Liver (tissue), 9 donors: ENCODE measurements around the gene CHAD. TPM values are rescaled to one million over a fixed set of nuclear protein-coding genes. Genes with fewer than 3 reads are reported as not detected.
A peak's percentile ranks its signal among the peaks of the same experiment; 100 is the strongest.

ENCODE experiments used
- DNase-seq: peaks from one replicate; pipeline ENCODE4 v3.0.0-alpha.2; 2017; ENCODE audit warnings: low spot score
- H3K27ac ChIP-seq, 2 donors: one replicate each; pipeline ENCODE4 v1.7.0; 2013; ENCODE audit warnings: inconsistent platforms in 2 of 2, low read length in 2 of 2, control low read depth in 1 of 2, low read depth in 1 of 2, mild to moderate bottlenecking in 1 of 2
- H3K27me3 ChIP-seq, 4 donors: one replicate each; pipeline versions ENCODE4 v1.6.1 to v1.7.0; 2013; ENCODE audit warnings: low read length in 3 of 4, inconsistent platforms in 1 of 4, mild to moderate bottlenecking in 1 of 4, moderate library complexity in 1 of 4; ENCODE audit not compliant: control insufficient read depth in 4 of 4, insufficient read depth in 4 of 4
- H3K36me3 ChIP-seq, 4 donors: one replicate each; pipeline versions ENCODE4 v1.6.1 to v1.7.0; 2013; ENCODE audit warnings: low read length in 3 of 4, mild to moderate bottlenecking in 3 of 4, low read depth in 1 of 4, moderate library complexity in 1 of 4; ENCODE audit not compliant: control insufficient read depth in 4 of 4, insufficient read depth in 3 of 4
- H3K4me1 ChIP-seq, 4 donors: one replicate each; pipeline versions ENCODE4 v1.6.1 to v1.7.0; 2013; ENCODE audit warnings: low read length in 3 of 4, mild to moderate bottlenecking in 3 of 4, moderate library complexity in 1 of 4; ENCODE audit not compliant: control insufficient read depth in 4 of 4, insufficient read depth in 4 of 4
- H3K4me3 ChIP-seq, 3 donors: one replicate each; pipeline versions ENCODE4 v1.6.1 to v1.7.0; 2013; ENCODE audit warnings: low read length in 3 of 3, control low read depth in 1 of 3, low read depth in 1 of 3, mild to moderate bottlenecking in 1 of 3
- H3K9ac ChIP-seq, 2 donors: one replicate each; pipeline ENCODE4 v1.7.0; 2013; ENCODE audit warnings: low read length in 2 of 2, mild to moderate bottlenecking in 2 of 2, moderate library complexity in 2 of 2, control low read depth in 1 of 2, low read depth in 1 of 2
- H3K9me3 ChIP-seq, 4 donors: one replicate each; pipeline versions ENCODE4 v1.6.1 to v1.7.0; 2013; ENCODE audit warnings: low read length in 3 of 4; ENCODE audit not compliant: control insufficient read depth in 4 of 4
- FOXA2 ChIP-seq: IDR thresholded peaks from 2 replicates; pipeline ENCODE4 v1.6.1; 2016; ENCODE audit warnings: antibody characterized with exemption
- GABPA ChIP-seq, 2 donors: IDR thresholded peaks in 1 of 2; conservative IDR thresholded peaks in 1 of 2; 2 replicates each; pipeline ENCODE4 v1.6.1; 2016; ENCODE audit warnings: antibody characterized with exemption in 2 of 2, mild to moderate bottlenecking in 1 of 2, moderate library complexity in 1 of 2
- HNF4A ChIP-seq, 2 donors: conservative IDR thresholded peaks; 2 replicates each; pipeline ENCODE4 v1.6.1; 2016; ENCODE audit warnings: antibody characterized with exemption in 2 of 2, mild to moderate bottlenecking in 2 of 2
- JUND ChIP-seq, 2 donors: IDR thresholded peaks; 2 replicates each; pipeline ENCODE4 v1.6.1; 2016; ENCODE audit warnings: antibody characterized with exemption in 2 of 2
- RAD21 ChIP-seq, 2 donors: IDR thresholded peaks; 2 replicates each; pipeline ENCODE4 v1.6.1; 2016; ENCODE audit warnings: antibody characterized with exemption in 2 of 2, mild to moderate bottlenecking in 2 of 2
- RXRA ChIP-seq, 2 donors: IDR thresholded peaks; 2 replicates each; pipeline ENCODE4 v1.6.1; 2017 to 2018; ENCODE audit warnings: antibody characterized with exemption in 2 of 2, mild to moderate bottlenecking in 1 of 2
- SP1 ChIP-seq: IDR thresholded peaks from 2 replicates; pipeline ENCODE4 v1.6.1; 2018; ENCODE audit warnings: antibody characterized with exemption, mild to moderate bottlenecking
- TAF1 ChIP-seq: conservative IDR thresholded peaks from 2 replicates; pipeline ENCODE4 v1.6.1; 2016; ENCODE audit warnings: antibody characterized with exemption, mild to moderate bottlenecking
- YY1 ChIP-seq: IDR thresholded peaks from 2 replicates; pipeline ENCODE4 v1.6.1; 2016; ENCODE audit warnings: antibody characterized with exemption, mild to moderate bottlenecking
- WGBS: extraction: QIAGEN DNeasy Blood & Tissue Kit; methylation state at CpG from one replicate; pipeline ENCODE4 v1.1.7; 2013; 5-methylcytosine and 5-hydroxymethylcytosine counted together
- polyA plus RNA-seq, 2 donors: library from polyadenylated mRNA; stranded (reverse) in 1 of 2; unstranded in 1 of 2; fragments of 200-250 nt in 1 of 2; fragments of >200 nt in 1 of 2; fragmentation: Nextera tagmentation in 1 of 2; extraction: Ambion mirVana in 1 of 2; gene quantifications; one replicate each; pipeline versions ENCODE4 v1.2.1 to v1.2.3, GENCODE V29; 2013 to 2015
- total RNA-seq, 2 donors: library from RNA; depleted of rRNA; stranded (reverse); fragments of >200 nt; gene quantifications; one replicate each; pipeline ENCODE4 v1.2.3, GENCODE V29; 2014
- TF ChIP-seq, protein P1 (sequence below): fragments of 150-350 bp; IDR thresholded peaks from 2 replicates; pipeline ENCODE4 v1.5.1; 2017; ENCODE audit warnings: improper control_type of control experiment, low read depth, low read length; ENCODE audit not compliant: missing input control
- TF ChIP-seq, protein P2 (sequence below): IDR thresholded peaks from 2 replicates; pipeline ENCODE4 v1.6.1; 2016; ENCODE audit warnings: antibody characterized with exemption
- TF ChIP-seq, protein P3 (sequence below): IDR thresholded peaks from 2 replicates; pipeline ENCODE4 v1.6.1; 2016; ENCODE audit warnings: antibody characterized with exemption
- TF ChIP-seq, protein P4 (sequence below): IDR thresholded peaks from 2 replicates; pipeline ENCODE4 v1.6.1; 2016; ENCODE audit warnings: antibody characterized with exemption
- TF ChIP-seq, protein P5 (sequence below): IDR thresholded peaks from 2 replicates; pipeline ENCODE4 v1.6.1; 2016; ENCODE audit warnings: antibody characterized with exemption, mild to moderate bottlenecking
- donor health status: healthy.
- donor health status: healthy.
- donor health status: healthy.
- donor health status: healthy.
- donor health status: healthy.

Gene CHAD
- total and polyA plus RNA-seq, 4 donors, result 0.51 to 3.3 (median 2.3) TPM

DNA sequence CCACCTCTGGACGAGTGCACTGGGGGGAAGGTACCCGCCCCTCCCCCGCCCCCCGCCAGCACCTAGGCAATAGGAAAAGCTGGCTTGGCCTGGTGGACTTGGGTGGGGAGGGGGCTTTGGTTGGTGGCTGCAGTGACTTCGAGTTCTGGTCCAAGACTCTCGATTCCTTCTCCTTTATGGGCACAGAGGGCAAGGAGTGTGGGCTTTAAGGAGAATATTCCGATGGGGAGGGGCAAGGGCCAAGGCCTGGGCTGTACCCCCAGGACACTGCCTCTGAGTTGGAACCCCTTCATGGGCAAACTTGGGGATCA is 42.3 kb downstream of the CHAD start:
- H3K27me3 ChIP-seq, result no peaks in the 10 kb centered on the region
- H3K27ac ChIP-seq, result peak overlapping the region; percentile 39 to 58
- no peaks in the 10 kb centered on the region for H3K9me3 ChIP-seq
- peak overlapping the region; percentile 14 to 40 for H3K9ac ChIP-seq
- peaks cover 22 to 54% (median 46%) of the 10 kb centered on the region in 4 donors for H3K4me1 ChIP-seq
- peak overlapping the region; percentile 59 to 85 (median 77) for H3K4me3 ChIP-seq
- peaks cover 0 to 3% (median 0%) of the 10 kb centered on the region in 4 donors for H3K36me3 ChIP-seq
- no peak for DNase-seq
- TF ChIP-seq GABPA (IDR thresholded peaks at IDR 0.05 in 1 of 2, conservative IDR thresholded peaks at IDR 0.05 in 1 of 2) (no peak), SP1 (no peak), FOXA2 (no peak), JUND (IDR thresholded peaks at IDR 0.05) (no peak), RAD21 (IDR thresholded peaks at IDR 0.05) (no peak), YY1 (no peak), TAF1 (no peak), HNF4A (conservative IDR thresholded peaks at IDR 0.05) (no peak), RXRA (IDR thresholded peaks at IDR 0.05) (no peak)
- TF ChIP-seq, protein P1, sequence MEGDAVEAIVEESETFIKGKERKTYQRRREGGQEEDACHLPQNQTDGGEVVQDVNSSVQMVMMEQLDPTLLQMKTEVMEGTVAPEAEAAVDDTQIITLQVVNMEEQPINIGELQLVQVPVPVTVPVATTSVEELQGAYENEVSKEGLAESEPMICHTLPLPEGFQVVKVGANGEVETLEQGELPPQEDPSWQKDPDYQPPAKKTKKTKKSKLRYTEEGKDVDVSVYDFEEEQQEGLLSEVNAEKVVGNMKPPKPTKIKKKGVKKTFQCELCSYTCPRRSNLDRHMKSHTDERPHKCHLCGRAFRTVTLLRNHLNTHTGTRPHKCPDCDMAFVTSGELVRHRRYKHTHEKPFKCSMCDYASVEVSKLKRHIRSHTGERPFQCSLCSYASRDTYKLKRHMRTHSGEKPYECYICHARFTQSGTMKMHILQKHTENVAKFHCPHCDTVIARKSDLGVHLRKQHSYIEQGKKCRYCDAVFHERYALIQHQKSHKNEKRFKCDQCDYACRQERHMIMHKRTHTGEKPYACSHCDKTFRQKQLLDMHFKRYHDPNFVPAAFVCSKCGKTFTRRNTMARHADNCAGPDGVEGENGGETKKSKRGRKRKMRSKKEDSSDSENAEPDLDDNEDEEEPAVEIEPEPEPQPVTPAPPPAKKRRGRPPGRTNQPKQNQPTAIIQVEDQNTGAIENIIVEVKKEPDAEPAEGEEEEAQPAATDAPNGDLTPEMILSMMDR, result no peak
- TF ChIP-seq, protein P2, sequence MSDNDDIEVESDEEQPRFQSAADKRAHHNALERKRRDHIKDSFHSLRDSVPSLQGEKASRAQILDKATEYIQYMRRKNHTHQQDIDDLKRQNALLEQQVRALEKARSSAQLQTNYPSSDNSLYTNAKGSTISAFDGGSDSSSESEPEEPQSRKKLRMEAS, result no peak
- TF ChIP-seq, protein P3, sequence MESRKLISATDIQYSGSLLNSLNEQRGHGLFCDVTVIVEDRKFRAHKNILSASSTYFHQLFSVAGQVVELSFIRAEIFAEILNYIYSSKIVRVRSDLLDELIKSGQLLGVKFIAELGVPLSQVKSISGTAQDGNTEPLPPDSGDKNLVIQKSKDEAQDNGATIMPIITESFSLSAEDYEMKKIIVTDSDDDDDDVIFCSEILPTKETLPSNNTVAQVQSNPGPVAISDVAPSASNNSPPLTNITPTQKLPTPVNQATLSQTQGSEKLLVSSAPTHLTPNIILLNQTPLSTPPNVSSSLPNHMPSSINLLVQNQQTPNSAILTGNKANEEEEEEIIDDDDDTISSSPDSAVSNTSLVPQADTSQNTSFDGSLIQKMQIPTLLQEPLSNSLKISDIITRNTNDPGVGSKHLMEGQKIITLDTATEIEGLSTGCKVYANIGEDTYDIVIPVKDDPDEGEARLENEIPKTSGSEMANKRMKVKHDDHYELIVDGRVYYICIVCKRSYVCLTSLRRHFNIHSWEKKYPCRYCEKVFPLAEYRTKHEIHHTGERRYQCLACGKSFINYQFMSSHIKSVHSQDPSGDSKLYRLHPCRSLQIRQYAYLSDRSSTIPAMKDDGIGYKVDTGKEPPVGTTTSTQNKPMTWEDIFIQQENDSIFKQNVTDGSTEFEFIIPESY, result no peak
- TF ChIP-seq, protein P4, sequence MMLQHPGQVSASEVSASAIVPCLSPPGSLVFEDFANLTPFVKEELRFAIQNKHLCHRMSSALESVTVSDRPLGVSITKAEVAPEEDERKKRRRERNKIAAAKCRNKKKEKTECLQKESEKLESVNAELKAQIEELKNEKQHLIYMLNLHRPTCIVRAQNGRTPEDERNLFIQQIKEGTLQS, result no peak
- 2% methylated on average over 7 of the region's 7 CpGs for WGBS

DNA sequence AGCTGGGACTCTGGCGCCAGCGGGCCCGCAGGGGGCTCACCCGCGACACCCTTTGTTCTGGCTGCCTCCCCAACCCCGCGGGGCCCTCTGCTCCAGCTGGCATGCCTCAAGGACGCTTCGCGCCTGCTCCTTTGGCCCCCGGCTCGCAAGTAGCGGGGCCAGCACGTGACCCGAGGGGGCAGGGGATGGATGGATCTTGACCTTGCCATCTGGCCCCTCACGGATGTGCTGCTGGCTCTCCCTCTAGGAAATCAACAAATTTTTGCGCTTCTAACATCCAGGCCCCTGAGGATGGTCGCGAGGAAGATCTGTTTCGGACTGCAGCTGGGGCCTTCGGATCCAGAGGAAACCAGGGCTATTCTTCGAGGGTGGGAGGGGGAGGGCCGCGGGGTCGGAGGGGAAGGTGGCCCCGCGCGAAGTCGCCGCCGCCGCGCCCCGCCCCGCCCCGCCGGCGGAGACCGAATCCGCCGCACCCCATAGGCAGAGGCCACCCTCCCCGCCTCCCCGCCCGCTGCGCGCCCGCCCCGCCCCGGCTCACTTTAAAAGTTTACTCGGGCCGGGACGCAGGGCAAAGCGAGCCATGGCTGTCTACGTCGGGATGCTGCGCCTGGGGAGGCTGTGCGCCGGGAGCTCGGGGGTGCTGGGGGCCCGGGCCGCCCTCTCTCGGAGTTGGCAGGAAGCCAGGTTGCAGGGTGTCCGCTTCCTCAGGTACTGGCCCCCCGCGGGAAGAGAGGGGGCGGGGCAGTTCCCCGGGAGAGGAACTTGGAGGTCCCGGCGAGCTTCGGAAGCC is 42.8 kb downstream of the CHAD start, which contains the start of gene ACSF2:
ACSF2 (plus strand) TSS at position 537 of the 790 bp plus-strand sequence; CDS start at position 581, 44 bp downstream.
- Histone ChIP-seq H3K27ac (peak within 1 kb of the TSS; percentile 39 to 58), H3K27me3 (no peaks in the 10 kb centered on the region), H3K36me3 (no peaks in the 10 kb centered on the region), H3K9me3 (no peaks in the 10 kb centered on the region), H3K9ac (peak within 1 kb of the TSS; percentile 31 to 61), H3K4me1 (peaks cover 22 to 54% (median 49%) of the 10 kb centered on the region in 4 donors), H3K4me3 (peak within 1 kb of the TSS; percentile 59 to 85 (median 77))
- WGBS, result 1% methylated on average over 70 of the region's 70 CpGs
- DNase-seq, result peak; percentile 80
- TF ChIP-seq, protein P2, result no peak
- peak; percentile 43 for TF ChIP-seq YY1
- TF ChIP-seq HNF4A (conservative IDR thresholded peaks at IDR 0.05), result no peak
- TF ChIP-seq, protein P5, sequence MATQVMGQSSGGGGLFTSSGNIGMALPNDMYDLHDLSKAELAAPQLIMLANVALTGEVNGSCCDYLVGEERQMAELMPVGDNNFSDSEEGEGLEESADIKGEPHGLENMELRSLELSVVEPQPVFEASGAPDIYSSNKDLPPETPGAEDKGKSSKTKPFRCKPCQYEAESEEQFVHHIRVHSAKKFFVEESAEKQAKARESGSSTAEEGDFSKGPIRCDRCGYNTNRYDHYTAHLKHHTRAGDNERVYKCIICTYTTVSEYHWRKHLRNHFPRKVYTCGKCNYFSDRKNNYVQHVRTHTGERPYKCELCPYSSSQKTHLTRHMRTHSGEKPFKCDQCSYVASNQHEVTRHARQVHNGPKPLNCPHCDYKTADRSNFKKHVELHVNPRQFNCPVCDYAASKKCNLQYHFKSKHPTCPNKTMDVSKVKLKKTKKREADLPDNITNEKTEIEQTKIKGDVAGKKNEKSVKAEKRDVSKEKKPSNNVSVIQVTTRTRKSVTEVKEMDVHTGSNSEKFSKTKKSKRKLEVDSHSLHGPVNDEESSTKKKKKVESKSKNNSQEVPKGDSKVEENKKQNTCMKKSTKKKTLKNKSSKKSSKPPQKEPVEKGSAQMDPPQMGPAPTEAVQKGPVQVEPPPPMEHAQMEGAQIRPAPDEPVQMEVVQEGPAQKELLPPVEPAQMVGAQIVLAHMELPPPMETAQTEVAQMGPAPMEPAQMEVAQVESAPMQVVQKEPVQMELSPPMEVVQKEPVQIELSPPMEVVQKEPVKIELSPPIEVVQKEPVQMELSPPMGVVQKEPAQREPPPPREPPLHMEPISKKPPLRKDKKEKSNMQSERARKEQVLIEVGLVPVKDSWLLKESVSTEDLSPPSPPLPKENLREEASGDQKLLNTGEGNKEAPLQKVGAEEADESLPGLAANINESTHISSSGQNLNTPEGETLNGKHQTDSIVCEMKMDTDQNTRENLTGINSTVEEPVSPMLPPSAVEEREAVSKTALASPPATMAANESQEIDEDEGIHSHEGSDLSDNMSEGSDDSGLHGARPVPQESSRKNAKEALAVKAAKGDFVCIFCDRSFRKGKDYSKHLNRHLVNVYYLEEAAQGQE, result no peak
